GM12874 (cell line): Measurements from ENCODE around the gene ZNF17.

Experiments
- TF ChIP-seq, protein P1 (sequence below): IDR thresholded peaks from 2 replicates; pipeline ENCODE4 v1.5.1; 2011; ENCODE audit warnings: low read depth, mild to moderate bottlenecking, control low read depth, low read length, moderate library complexity; ENCODE audit not compliant: insufficient read depth

ZNF17 gene

GRCh38 chr19:57403737-57404563 is 7.0 kb upstream of the ZNF17 start:
- TF ChIP-seq, protein P1, sequence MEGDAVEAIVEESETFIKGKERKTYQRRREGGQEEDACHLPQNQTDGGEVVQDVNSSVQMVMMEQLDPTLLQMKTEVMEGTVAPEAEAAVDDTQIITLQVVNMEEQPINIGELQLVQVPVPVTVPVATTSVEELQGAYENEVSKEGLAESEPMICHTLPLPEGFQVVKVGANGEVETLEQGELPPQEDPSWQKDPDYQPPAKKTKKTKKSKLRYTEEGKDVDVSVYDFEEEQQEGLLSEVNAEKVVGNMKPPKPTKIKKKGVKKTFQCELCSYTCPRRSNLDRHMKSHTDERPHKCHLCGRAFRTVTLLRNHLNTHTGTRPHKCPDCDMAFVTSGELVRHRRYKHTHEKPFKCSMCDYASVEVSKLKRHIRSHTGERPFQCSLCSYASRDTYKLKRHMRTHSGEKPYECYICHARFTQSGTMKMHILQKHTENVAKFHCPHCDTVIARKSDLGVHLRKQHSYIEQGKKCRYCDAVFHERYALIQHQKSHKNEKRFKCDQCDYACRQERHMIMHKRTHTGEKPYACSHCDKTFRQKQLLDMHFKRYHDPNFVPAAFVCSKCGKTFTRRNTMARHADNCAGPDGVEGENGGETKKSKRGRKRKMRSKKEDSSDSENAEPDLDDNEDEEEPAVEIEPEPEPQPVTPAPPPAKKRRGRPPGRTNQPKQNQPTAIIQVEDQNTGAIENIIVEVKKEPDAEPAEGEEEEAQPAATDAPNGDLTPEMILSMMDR = no peak

- TF ChIP-seq, protein P1 = peak; percentile 77
Observed at GRCh38 chr19:57406516-57407123, 4.3 kb upstream of the ZNF17 start.

- TF ChIP-seq, protein P1 = no peak
Observed at GRCh38 chr19:57419439-57419838, 8.5 kb downstream of the ZNF17 start.

DNA sequence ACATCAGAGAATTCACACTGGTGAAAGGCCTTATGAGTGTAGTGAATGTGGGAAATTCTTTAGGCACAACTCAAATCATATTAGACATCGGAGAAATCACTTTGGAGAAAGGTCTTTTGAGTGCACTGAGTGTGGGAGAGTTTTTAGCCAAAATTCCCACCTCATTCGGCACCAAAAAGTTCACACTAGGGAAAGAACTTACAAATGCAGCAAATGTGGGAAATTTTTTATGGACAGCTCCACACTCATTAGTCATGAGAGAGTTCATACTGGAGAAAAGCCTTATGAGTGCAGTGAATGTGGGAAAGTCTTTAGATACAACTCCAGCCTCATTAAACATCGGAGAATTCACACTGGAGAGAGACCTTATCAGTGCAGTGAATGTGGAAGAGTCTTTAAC is 10.1 kb downstream of the ZNF17 start:
- TF ChIP-seq, protein P1 = no peak

DNA sequence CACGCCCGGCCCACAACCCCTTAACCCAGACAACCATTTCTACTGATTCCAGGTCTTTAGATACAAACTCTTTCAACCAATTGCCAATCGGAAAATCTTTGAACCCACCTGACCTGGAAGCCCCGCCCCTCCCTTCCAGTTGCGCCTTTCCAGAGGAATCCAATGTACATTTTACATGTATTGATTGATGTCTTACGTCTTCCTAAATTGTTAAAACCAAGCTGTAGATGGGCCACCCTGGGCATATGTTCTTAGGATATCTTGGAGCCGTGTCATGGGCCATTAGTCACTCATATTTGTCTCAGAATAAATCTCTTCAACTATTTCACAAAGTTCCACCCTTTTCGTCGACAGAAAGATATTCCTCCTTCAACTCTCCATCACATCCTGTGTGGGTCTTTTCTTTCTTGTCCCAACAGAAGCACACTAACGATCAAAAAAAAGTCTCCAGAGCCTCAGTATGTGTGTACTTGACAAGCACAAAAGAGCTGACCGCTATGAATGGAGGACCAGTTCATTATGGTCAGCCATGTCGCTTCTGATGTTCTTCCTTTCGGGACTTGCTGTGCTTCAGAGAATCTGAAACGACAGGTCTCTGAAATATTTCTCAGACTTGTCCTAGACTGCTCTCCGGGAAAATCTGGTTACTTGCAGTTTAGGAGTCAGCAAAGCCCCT is 23.6 kb downstream of the ZNF17 start:
- TF ChIP-seq, protein P1 = no peak

GRCh38 chr19:57435062-57435978 is 24.4 kb downstream of the ZNF17 start, which contains the start of gene ZNF749:
TSS of gene ZNF749 (plus strand) at chr19:57435325. CDS start at chr19:57435579, 254 bp downstream.
- TF ChIP-seq, protein P1 = no peak
